ENCODE results near the gene ST6GALNAC4. TPM values are rescaled to one million over a fixed set of nuclear protein-coding genes. Genes with fewer than 3 reads are reported as not detected.

ST6GALNAC4 gene
- polyA plus RNA-seq, 3 donors = 8.9 to 14.0 (median 10.3) TPM

- no peaks in the 10 kb centered on the region for H3K9me3 ChIP-seq (replicated peaks in 1 of 2; ENCODE audit: control insufficient read depth in 1 of 2, insufficient read depth in 1 of 2, low read length in 2 of 2)
- Mint-ChIP-seq H3K27ac (no peak overlapping the region), H3K36me3 (no peaks in the 10 kb centered on the region), H3K9me3 (peaks cover 0 to 4% (median 0%) of the 10 kb centered on the region in 7 donors), H3K4me1 (peaks cover 7% of the 10 kb centered on the region), H3K27me3 (ENCODE audit: low read depth in 3 of 3) (peaks cover 16 to 25% (median 16%) of the 10 kb centered on the region in 3 donors), H3K4me3 (no peak overlapping the region)
- H3K27me3 ChIP-seq (ENCODE audit: control insufficient read depth in 2 of 2, insufficient read depth in 2 of 2, low read length in 2 of 2) = peaks cover 6 to 20% of the 10 kb centered on the region in 2 donors
- no peak overlapping the region for H3K27ac ChIP-seq (ENCODE audit: low read depth in 1 of 2, low read length in 2 of 2)
- 96% methylated on average over 10 of the region's 10 CpGs for WGBS (ENCODE audit: insufficient coverage)
- DNase-seq = no peak
- H4K20me1 ChIP-seq (ENCODE audit: insufficient read depth, low read length) = no peaks in the 10 kb centered on the region
- no peak overlapping the region for H3K9ac ChIP-seq (ENCODE audit: insufficient read depth, low read length, poor library complexity, severe bottlenecking)
- H2AFZ ChIP-seq (ENCODE audit: insufficient read depth, low read depth, low read length, poor library complexity, severe bottlenecking) = no peak overlapping the region
- TF ChIP-seq CTCF (IDR thresholded peaks at IDR 0.05) = no peak
- H3K4me3 ChIP-seq (replicated peaks in 1 of 3; ENCODE audit: low read depth in 2 of 3, low read length in 3 of 3) = no peak overlapping the region
- H3K36me3 ChIP-seq (replicated peaks in 1 of 2; ENCODE audit: control insufficient read depth in 1 of 2, insufficient read depth in 2 of 2, low read length in 2 of 2) = no peaks in the 10 kb centered on the region
- intact Hi-C loops (cut with micrococcal nuclease) = loop anchor here in 1 of 2 donors (10.0 kb wide), 1 partner anchor 371 kb away; no protein-coding TSS in a partner anchor
- H3K4me1 ChIP-seq (ENCODE audit: control insufficient read depth in 1 of 2, insufficient read depth in 2 of 2, low read length in 2 of 2) = peaks cover 3 to 10% of the 10 kb centered on the region in 2 donors
- no peaks in the 10 kb centered on the region for H3K79me2 ChIP-seq (ENCODE audit: insufficient read depth, low read length)
- H3K4me2 ChIP-seq (replicated peaks; ENCODE audit: extremely low read depth, low read length, poor library complexity, severe bottlenecking) = no peak overlapping the region
Observed at GRCh38 chr9:127875306-127875966, 41.4 kb downstream of the ST6GALNAC4 start.

- no peaks in the 10 kb centered on the region for H3K36me3 ChIP-seq (replicated peaks in 1 of 2; ENCODE audit: control insufficient read depth in 1 of 2, insufficient read depth in 2 of 2, low read length in 2 of 2)
- H3K9ac ChIP-seq (ENCODE audit: insufficient read depth, low read length, poor library complexity, severe bottlenecking) = no peak overlapping the region
- Mint-ChIP-seq H3K4me3 (no peak overlapping the region), H3K36me3 (no peaks in the 10 kb centered on the region), H3K4me1 (peaks cover 10% of the 10 kb centered on the region), H3K9me3 (peaks cover 0 to 4% (median 0%) of the 10 kb centered on the region in 7 donors), H3K27ac (no peak overlapping the region), H3K27me3 (ENCODE audit: low read depth in 3 of 3) (peaks cover 16 to 25% (median 17%) of the 10 kb centered on the region in 3 donors)
- TF ChIP-seq CTCF (IDR thresholded peaks at IDR 0.05) = no peak
- H3K27ac ChIP-seq (ENCODE audit: low read depth in 1 of 2, low read length in 2 of 2) = no peak overlapping the region
- no peaks in the 10 kb centered on the region for H3K79me2 ChIP-seq (ENCODE audit: insufficient read depth, low read length)
- no peak overlapping the region for H3K4me2 ChIP-seq (replicated peaks; ENCODE audit: extremely low read depth, low read length, poor library complexity, severe bottlenecking)
- H3K4me1 ChIP-seq (ENCODE audit: control insufficient read depth in 1 of 2, insufficient read depth in 2 of 2, low read length in 2 of 2) = peaks cover 6 to 13% of the 10 kb centered on the region in 2 donors
- no peaks in the 10 kb centered on the region for H3K9me3 ChIP-seq (replicated peaks in 1 of 2; ENCODE audit: control insufficient read depth in 1 of 2, insufficient read depth in 1 of 2, low read length in 2 of 2)
- intact Hi-C loops (cut with micrococcal nuclease) = loop anchor here in 1 of 2 donors (10.0 kb wide), 1 partner anchor 370 kb away; no protein-coding TSS in a partner anchor
- H3K4me3 ChIP-seq (replicated peaks in 1 of 3; ENCODE audit: low read depth in 2 of 3, low read length in 3 of 3) = no peak overlapping the region
- no peaks in the 10 kb centered on the region for H4K20me1 ChIP-seq (ENCODE audit: insufficient read depth, low read length)
- DNase-seq = no peak
- no peak overlapping the region for H2AFZ ChIP-seq (ENCODE audit: insufficient read depth, low read depth, low read length, poor library complexity, severe bottlenecking)
- H3K27me3 ChIP-seq (ENCODE audit: control insufficient read depth in 2 of 2, insufficient read depth in 2 of 2, low read length in 2 of 2) = peaks cover 6 to 20% of the 10 kb centered on the region in 2 donors
- WGBS (ENCODE audit: insufficient coverage) = 95% methylated on average over 12 of the region's 19 CpGs
Observed at GRCh38 chr9:127874301-127875221, 42.3 kb downstream of the ST6GALNAC4 start.
